Stimulated activated CD8-positive, alpha-beta memory T cell treated with anti-CD3 and anti-CD28 coated beads, Interleukin-15, amount 100 ng/mL, for 4 hours (primary cell): ENCODE data around the gene ALDH5A1.

ENCODE experiments used
- DNase-seq, 2 donors: peaks; one replicate each; pipeline ENCODE4 v3.0.0-alpha.2; 2020; ENCODE audit warnings: low read depth in 2 of 2

Gene ALDH5A1

GRCh38 chr6:24569811-24570210 is 75.0 kb downstream of the ALDH5A1 start:
- DNase-seq = no peak

- DNase-seq = no peak
Observed at GRCh38 chr6:24571361-24571760, 76.6 kb downstream of the ALDH5A1 start.

- no peak for DNase-seq
Observed at GRCh38 chr6:24574809-24575208, 80.0 kb downstream of the ALDH5A1 start.

GRCh38 chr6:24576447-24576846 is 81.7 kb downstream of the ALDH5A1 start:
- no peak for DNase-seq

GRCh38 chr6:24581084-24581669 is 86.4 kb downstream of the ALDH5A1 start:
- DNase-seq = peak; percentile 47 to 55

- DNase-seq = peak; percentile 9 to 35
Observed at GRCh38 chr6:24583463-24584381, 89.0 kb downstream of the ALDH5A1 start.

- DNase-seq = no peak
Observed at GRCh38 chr6:24584382-24584720, 89.6 kb downstream of the ALDH5A1 start.
